Activated CD8-positive, alpha-beta memory T cell treated with anti-CD3 and anti-CD28 coated beads for 48 hours (primary cell): ENCODE results near the gene SUSD4.
A peak's percentile ranks its signal among the peaks of the same experiment; 100 is the strongest.

Experiments used
- DNase-seq, 3 experiments: peaks; one replicate each; pipeline ENCODE4 v3.0.0-alpha.2; 2020; ENCODE audit warnings: low read depth in 2 of 3, low spot score in 2 of 3

SUSD4 gene

GRCh38 chr1:223233019-223233409 is 131.0 kb downstream of the SUSD4 start:
- no peak for DNase-seq

DNA sequence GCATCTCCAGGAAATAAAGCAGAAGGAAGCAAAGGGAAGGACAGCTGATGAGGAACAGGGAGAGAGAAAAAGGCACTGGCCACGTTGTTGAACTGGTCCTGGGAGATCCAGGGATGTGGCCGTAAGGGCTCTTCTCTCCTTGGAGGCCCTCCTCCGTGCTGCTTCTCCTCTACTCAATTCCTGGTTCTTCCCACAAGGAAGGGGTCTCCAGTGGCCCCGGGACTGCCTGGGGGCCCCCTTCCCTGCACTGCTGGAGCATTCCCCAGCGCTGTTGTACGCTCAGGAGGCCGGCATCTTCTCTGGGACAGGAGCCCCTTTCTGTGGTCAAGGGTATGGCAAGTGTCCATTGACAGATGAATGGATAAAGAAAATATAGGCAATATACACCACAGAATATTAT is 132.4 kb downstream of the SUSD4 start:
- no peak for DNase-seq

DNA sequence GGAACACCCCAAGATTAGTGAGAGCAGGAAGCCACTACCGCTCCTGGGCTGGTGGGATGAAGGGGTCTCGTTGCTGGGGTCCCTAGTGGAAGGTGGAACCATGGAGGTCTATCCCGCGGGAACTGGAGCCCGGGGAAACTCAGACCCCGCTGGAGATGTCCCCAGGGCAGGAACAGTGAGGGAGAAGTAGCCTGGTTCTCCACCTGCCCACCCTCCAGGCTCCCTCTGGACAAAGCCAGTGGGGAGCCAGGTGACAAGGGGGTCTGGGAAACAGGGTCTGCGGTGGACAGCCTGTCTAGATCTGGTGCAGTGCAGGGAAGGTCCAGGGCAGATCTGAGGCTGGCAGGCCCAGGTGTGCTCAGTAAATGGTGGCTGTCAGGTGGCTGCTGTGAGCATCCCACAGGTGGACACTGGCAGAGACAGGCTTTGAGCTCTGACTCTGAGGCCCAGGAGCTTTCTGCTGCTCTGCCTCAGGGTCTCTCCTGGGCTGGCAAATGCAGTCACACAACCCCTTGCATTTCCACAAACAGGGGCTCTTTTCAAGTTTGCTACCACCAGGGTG is 132.9 kb downstream of the SUSD4 start:
- DNase-seq, result no peak

- peak in 1 of 3 experiments; percentile 21 for DNase-seq
These were observed 133.7 kb downstream of the SUSD4 start for GRCh38 chr1:223230161-223230881.

- no peak for DNase-seq
These were observed 134.2 kb downstream of the SUSD4 start for GRCh38 chr1:223229756-223230155.

GRCh38 chr1:223228931-223229528 is 134.9 kb downstream of the SUSD4 start:
- no peak for DNase-seq

DNA sequence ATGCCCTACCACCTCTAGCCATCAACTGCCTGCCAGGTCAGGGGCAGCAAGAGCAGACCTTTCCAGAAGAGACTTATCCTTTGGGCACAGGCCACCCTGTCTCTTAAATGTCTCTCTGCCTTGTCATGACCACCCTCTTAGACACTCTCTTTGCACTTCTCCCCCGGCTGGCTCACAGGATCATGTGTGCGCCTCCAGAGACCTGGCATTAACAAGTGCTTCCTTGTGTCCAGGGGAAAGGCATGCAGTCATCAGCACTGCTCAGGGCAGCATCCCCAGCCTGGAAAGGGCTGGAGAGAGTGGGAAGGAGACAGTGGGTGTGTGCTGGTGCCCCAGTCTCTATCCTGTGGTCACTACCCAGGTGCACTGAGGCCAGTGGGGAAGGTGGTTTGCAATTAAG is 135.8 kb downstream of the SUSD4 start:
- no peak for DNase-seq

DNA sequence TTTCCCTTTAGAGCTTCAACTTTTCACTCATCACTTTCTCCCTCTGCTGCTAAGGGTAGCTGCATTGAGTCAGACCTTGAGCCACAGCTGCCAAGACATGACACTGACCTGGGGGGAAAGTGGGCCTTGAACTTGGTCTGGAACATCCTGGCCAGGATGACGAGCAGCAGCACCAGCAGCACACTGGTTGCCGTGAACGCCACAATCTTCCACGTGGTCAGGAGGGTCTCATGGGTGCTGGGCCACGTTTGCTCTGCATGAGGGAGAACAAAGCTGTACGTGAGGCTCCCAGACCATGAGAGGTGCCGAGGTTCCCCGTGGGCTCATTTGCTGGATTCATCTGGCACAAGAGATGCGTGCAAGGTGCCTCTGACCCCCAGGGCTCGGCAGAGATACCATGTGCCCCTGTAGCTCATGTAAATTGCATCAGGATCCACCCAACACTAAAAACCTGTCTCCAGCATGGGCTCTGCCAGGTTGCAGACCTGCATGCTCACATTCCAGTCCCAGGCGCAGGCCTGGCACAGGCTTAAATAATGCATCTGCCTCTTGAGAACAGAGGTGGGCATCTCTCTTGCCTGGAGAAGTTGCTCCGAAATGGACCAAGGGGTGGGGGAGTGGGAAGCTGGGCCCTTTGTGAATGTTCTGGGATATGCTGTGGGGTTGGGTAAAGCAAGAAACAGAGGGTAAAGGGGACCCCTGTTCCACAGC is 136.3 kb downstream of the SUSD4 start:
- DNase-seq, result no peak

DNA sequence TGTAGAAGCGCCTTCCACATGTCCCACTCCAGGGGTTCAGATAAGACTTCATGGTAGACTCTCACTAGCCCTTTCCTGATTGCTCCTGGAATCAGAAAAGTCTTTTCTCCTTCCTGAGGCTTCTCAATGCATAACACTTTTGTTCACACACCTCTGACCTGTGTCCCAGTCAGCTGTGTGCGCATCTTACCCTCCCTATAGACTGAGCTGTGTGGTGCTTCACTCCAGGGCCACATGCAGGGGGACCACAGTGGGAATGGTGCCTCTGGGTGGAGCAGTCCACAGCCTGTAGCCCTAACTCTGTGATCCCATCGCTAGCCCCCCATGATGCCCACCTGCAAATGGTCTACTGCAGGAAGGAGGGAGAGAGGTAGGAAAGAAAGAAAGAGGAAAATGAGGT is 136.9 kb downstream of the SUSD4 start:
- DNase-seq, result no peak

- DNase-seq, result no peak
These were observed 137.7 kb downstream of the SUSD4 start for GRCh38 chr1:223226271-223226670.

DNA sequence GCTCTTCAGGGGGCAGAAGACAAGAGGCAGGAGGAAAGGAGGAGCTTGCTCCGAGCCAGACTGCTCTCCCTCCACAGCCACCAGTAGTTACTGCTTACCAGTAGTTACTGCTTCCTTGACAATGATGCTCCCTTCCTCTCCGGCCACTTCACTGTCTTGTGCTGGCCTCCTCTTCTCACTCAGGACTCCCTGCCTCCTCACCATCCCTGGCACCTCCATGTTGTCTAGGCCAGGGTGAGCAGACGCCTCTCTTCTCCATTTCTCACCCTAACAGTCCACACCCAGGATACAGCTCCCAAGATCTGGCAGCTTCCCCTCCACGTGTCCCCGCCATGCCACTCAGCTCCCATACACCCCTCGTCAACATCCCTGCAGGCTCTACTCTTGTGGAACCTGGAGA is 138.5 kb downstream of the SUSD4 start:
- DNase-seq, result no peak

DNA sequence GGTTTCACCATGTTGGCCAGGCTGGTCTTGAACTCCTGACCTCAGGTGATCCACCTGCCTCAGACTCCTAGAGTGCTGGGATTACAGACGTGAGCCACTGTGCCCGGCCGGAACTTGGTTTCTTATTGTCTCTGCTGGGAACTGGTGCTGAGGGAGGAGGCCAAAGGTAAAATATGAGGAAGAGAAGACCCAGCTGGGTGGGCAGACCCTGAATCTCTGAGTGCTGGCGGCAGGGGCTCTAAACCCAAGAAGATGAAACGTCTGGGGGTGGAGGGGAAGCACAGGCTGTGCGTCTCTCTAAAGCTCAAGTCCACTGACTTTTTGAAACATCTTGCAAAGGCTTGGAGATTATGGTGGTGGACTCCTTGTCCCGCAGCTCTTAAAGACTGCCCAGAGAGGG is 138.9 kb downstream of the SUSD4 start:
- no peak for DNase-seq

GRCh38 chr1:223224465-223224864 is 139.5 kb downstream of the SUSD4 start:
- no peak for DNase-seq

DNA sequence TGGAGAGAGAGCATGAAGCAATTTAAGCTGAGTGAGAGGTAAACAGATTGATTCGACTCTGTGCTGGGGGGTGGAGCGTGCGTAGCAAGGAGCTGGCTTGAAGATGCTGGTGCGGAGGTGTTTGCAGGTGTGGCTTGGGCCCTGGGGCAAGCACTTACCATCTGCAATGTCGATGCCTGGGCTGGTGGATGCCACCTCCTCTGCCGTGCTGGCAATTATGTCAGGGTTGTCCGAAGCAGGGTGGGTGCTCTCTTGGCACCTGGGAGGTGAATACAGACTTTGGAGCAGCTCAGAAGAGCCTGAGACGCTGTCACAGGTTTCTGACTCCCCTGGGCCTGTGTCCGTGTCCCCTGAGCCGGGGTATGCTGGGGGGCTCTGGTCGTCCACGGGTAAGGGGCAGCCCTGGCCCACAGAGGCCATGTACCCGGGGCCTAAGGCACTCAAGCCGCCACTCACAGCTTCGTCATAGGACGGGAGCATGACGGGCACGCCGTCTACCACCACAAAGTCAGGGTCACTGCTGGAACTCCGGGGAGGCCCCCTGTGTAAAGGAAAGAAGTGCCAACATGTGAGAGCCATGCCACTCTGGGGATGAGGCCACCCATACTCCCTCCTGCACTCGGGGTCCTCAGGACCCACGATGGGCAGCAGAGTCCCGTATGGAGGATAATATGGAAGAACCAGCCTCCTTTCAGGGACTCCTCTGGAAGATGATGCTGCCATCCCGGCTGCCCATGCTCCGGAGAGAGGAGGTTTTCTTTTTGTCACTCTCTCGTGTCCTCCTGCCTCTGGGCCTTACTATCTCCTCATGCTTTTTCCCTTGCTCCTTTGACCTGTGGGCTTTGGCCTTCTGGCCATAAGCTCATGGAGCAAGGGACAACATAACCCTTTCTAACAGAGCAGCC is 140.6 kb downstream of the SUSD4 start:
- DNase-seq, result no peak

DNA sequence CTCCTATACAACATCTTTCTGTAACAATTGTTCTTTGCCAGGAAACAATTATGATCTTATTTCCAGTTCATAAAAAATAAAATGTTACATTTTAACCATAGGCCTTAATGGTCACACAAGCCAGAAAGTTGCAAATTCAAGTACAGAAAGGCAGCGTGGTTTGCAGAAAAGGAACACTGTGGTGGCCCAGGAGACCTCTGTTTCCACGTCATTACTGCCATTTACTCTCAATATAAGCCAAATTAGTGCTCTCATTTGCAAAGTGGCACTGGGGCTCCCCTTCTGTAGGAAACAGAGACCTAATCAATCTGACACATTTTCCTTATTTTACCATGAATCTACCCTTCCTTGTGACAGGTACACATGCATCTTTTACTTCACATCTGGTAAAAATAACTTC is 141.6 kb downstream of the SUSD4 start:
- DNase-seq, result no peak

- no peak for DNase-seq
These were observed 142.3 kb downstream of the SUSD4 start for GRCh38 chr1:223221686-223222085.

DNA sequence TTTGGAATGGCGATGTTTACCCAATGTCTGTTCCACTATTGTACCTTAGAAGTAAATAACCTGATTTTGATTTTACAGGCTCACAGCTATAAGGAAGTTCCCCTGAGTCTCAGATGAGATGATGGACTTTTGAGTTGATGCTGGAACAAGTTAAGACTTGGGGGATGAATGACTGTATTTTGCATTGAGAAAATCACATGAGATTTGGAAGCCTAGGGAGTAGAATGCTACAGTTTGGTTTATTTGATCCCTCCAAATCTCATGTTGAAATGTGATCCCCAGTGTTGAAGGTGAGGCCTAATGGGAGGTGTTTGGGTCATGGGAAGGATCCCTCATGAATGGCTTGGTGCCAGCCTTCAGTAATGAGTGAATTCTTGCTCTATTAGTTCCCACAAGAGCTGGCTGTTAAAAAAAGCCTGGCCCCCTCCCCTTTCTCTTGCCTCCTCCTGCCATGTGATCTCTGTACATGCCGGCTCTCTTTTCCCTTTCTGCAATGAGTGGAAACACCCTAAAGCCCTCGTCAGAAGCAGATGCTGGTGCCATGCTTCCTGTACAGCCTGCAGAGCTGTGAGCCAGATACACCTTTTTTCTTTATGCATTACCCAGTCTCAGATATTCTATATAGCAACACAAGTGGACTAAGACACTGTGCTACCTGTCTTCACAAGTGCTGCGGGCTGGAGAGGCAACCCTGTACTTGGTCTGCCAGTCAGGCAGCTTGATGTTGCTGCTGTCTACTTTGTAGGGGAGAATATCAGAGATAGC is 143.9 kb downstream of the SUSD4 start:
- DNase-seq, result no peak

DNA sequence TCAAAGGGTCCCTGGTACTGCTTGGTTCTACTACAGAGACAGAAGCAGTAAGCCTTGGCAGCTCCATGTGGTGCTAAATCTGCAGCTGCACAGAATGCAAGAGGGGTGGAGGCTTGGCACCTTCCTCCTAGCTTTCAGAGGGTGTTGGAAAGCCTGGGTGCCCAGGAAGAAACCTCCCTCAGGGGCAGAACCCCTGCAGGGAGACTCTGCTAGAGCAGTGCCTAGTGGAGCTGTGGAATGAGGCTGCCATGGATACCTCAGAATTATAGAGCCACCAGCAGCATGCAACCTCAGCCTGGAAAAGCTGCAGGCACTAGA is 144.7 kb downstream of the SUSD4 start:
- DNase-seq, result no peak

DNA sequence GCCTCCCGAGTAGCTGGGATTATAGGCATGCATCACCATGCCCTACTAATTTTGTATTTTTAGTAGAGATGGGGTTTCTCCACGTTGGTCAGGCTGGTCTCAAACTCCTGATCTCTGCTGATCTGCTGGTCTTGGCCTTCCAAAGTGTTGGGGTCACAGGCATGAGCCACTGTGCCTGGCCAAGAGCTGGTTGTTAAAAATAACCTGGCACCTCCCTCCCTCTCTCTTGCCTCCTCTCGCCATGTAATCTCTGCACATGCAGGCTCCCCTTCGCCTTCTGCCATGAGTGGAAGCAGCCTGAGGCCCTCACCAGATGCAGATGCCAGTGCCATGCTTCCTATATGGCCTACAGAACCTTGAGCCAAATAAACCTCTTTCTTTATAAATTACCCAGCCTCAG is 146.2 kb downstream of the SUSD4 start:
- no peak for DNase-seq

DNA sequence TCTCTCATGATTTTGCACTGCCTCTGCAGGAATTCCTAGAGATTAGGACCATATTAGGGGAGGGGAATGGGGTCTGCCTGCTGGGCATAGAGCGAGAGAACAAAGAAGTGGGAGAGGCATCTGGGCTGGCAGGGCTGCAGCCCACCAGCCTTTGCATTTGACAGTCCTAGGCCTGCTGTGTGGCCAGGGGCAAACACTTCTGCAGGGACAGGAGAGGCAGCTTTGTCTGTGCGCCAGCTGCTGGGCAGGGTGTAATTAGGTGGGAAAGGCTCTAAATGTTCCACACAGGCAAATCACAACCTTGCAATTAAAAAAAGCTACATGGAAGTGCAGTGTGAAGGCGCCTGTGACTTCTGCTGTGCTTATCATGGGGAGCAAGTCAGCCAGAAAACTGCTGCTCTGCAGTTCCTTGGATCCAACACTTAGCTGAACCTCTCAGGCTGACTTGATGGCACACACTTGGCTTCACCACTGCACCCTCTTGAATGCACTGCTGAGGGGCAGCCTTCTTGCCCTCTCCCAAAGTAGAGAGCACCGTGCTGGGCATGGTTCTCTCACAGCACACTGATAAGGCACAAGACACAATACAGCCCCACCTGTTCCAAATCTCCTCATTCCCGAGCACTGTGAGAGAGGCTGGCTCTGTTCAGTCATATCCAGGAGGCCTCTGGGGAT is 147.3 kb downstream of the SUSD4 start:
- DNase-seq, result no peak
